Upper lobe of left lung (tissue), 6 donors: ENCODE data around the gene RASGRP4. TPM values are rescaled to one million over a fixed set of nuclear protein-coding genes. Genes with fewer than 3 reads are reported as not detected.

ENCODE experiments used
- ATAC-seq, 2 donors: fragments of 200-7000 bp; cut with Tn5 transposase; one replicate each; pipeline ENCODE4 v1.9.1; 2022; ENCODE audit warnings: mild to moderate bottlenecking in 2 of 2, moderate library complexity in 2 of 2; ENCODE audit not compliant: low FRiP score in 2 of 2
- DNase-seq, 2 donors: peaks; one replicate each; pipeline ENCODE4 v3.0.0-alpha.2; 2019 to 2020
- H3K27ac ChIP-seq, 4 donors: fragments of 200-600 bp; sonication (generic); one replicate each; pipeline ENCODE4 v1.5.1; 2016 to 2019
- H3K27me3 ChIP-seq, 4 donors: fragments of 200-600 bp; sonication (generic); one replicate each; pipeline ENCODE4 v1.5.1; 2017 to 2019
- H3K36me3 ChIP-seq, 4 donors: fragments of 200-600 bp; sonication (generic); one replicate each; pipeline ENCODE4 v1.5.1; 2016 to 2019
- H3K4me1 ChIP-seq, 4 donors: fragments of 200-600 bp; sonication (generic); one replicate each; pipeline ENCODE4 v1.5.1; 2018 to 2019
- H3K4me3 ChIP-seq, 4 donors: fragments of 200-600 bp; sonication (generic); one replicate each; pipeline ENCODE4 v1.5.1; 2017 to 2019; ENCODE audit warnings: mild to moderate bottlenecking in 2 of 4, moderate library complexity in 1 of 4
- H3K9me3 ChIP-seq, 4 donors: fragments of 200-600 bp; sonication (generic); one replicate each; pipeline ENCODE4 v1.5.1; 2018 to 2019
- EP300 ChIP-seq, 4 donors: sonication (generic); formaldehyde crosslinking; IDR thresholded peaks; one replicate each; pipeline ENCODE4 v1.5.1; 2017; ENCODE audit warnings: antibody characterized with exemption in 4 of 4, control low read depth in 2 of 4
- POLR2A ChIP-seq, 4 donors: fragments of 450-650 bp; IDR thresholded peaks; one replicate each; pipeline ENCODE4 v1.5.1; 2016 to 2017; ENCODE audit warnings: antibody characterized with exemption in 4 of 4, mild to moderate bottlenecking in 2 of 4
- POLR2AphosphoS5 ChIP-seq, 2 donors: sonication (generic); formaldehyde crosslinking; IDR thresholded peaks; one replicate each; pipeline ENCODE4 v1.5.1; 2017; ENCODE audit warnings: antibody characterized with exemption in 2 of 2
- WGBS, 2 donors: methylation state at CpG; one replicate each; pipeline ENCODE4 v1.1.5; 2017 to 2018; 5-methylcytosine and 5-hydroxymethylcytosine counted together
- total RNA-seq, 6 donors: library from RNA; depleted of rRNA in 4 of 6; stranded (reverse); fragments of >200 nt in 4 of 6; gene quantifications; one replicate each; pipeline versions ENCODE4 v1.1.0 to v1.2.1, GENCODE V29; 2016 to 2021
- TF ChIP-seq, protein P1 (sequence below), 6 experiments: fragments of 450-650 bp in 4 of 6; fragments of 200-600 bp in 2 of 6; sonication (generic) in 2 of 6; IDR thresholded peaks; one replicate each; pipeline ENCODE4 v1.5.1; 2016 to 2019; ENCODE audit warnings: antibody characterized with exemption in 6 of 6
- donor health status: DM: no; HTN: no; CAD: no; lungs with moderate emphysema.
- donor health status: DM: no; HTN: yes; CAD: no; lungs with severe emphysema.

RASGRP4 gene
- total RNA-seq, 6 donors from 2014 or later = 4.4 to 17.5 (median 12.6) TPM

- WGBS, 2 donors = 61 to 77% methylated on average over 43 to 45 of the region's 45 CpGs
- ATAC-seq (no peak), DNase-seq (peak in 1 of 2 donors; percentile 84)
These were observed 26.7 kb upstream of the RASGRP4 start for GRCh38 chr19:38452430-38453366.

DNA sequence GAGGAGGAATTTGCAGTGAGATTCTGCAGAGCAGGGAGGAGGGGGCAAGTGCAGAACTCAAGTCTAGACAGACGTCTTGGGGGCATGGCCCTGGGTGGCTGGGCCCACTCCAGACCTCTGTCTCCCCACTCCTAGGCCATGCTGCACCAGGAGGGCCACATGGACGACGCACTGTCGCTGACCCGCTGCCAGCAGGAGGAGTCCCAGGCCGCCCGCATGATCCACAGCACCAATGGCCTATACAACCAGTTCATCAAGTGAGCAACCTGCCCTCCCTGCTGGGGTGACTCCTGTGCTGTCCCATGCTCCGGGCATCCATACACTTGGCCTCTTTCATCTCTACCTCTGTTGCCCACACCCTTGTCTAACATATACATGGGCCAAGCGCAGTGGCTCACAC, 25.6 kb upstream of the RASGRP4 start:
- TF ChIP-seq, protein P1, sequence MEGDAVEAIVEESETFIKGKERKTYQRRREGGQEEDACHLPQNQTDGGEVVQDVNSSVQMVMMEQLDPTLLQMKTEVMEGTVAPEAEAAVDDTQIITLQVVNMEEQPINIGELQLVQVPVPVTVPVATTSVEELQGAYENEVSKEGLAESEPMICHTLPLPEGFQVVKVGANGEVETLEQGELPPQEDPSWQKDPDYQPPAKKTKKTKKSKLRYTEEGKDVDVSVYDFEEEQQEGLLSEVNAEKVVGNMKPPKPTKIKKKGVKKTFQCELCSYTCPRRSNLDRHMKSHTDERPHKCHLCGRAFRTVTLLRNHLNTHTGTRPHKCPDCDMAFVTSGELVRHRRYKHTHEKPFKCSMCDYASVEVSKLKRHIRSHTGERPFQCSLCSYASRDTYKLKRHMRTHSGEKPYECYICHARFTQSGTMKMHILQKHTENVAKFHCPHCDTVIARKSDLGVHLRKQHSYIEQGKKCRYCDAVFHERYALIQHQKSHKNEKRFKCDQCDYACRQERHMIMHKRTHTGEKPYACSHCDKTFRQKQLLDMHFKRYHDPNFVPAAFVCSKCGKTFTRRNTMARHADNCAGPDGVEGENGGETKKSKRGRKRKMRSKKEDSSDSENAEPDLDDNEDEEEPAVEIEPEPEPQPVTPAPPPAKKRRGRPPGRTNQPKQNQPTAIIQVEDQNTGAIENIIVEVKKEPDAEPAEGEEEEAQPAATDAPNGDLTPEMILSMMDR (IDR thresholded peaks at IDR 0.05) = no peak
- no peak for TF ChIP-seq POLR2AphosphoS5 (IDR thresholded peaks at IDR 0.05)
- no peak for TF ChIP-seq EP300 (IDR thresholded peaks at IDR 0.05)
- TF ChIP-seq POLR2A (IDR thresholded peaks at IDR 0.05) = no peak
- no peaks in the 10 kb centered on the region for H3K9me3 ChIP-seq
- ATAC-seq (no peak), DNase-seq (no peak)
- WGBS, 2 donors = 86 to 88% methylated on average over 8 to 9 of the region's 9 CpGs
- H3K27ac ChIP-seq = no peak overlapping the region
- H3K4me1 ChIP-seq = no peaks in the 10 kb centered on the region
- no peak overlapping the region for H3K4me3 ChIP-seq
- no peaks in the 10 kb centered on the region for H3K36me3 ChIP-seq
- H3K27me3 ChIP-seq = no peaks in the 10 kb centered on the region

More at GRCh38 chr19:38452430-38453366, 26.7 kb upstream of the RASGRP4 start:
- Histone ChIP-seq H3K4me1 (no peaks in the 10 kb centered on the region), H3K27me3 (no peaks in the 10 kb centered on the region), H3K4me3 (no peak overlapping the region), H3K27ac (no peak overlapping the region), H3K9me3 (no peaks in the 10 kb centered on the region), H3K36me3 (no peaks in the 10 kb centered on the region)
- TF ChIP-seq POLR2AphosphoS5 (IDR thresholded peaks at IDR 0.05) = no peak
- TF ChIP-seq, protein P1 (IDR thresholded peaks at IDR 0.05) = no peak
- TF ChIP-seq EP300 (IDR thresholded peaks at IDR 0.05) = no peak
- TF ChIP-seq POLR2A (IDR thresholded peaks at IDR 0.05) = no peak

- ATAC-seq = no peak
- no peaks in the 10 kb centered on the region for H3K27me3 ChIP-seq
- no peak overlapping the region for H3K4me3 ChIP-seq
- WGBS, 2 donors = 83 to 89% methylated on average over 8 of the region's 8 CpGs
- no peaks in the 10 kb centered on the region for H3K4me1 ChIP-seq
- no peaks in the 10 kb centered on the region for H3K36me3 ChIP-seq
- H3K9me3 ChIP-seq = no peaks in the 10 kb centered on the region
- no peak for DNase-seq
- no peak overlapping the region for H3K27ac ChIP-seq
- TF ChIP-seq EP300 (IDR thresholded peaks at IDR 0.05) (no peak), POLR2AphosphoS5 (IDR thresholded peaks at IDR 0.05) (no peak), POLR2A (IDR thresholded peaks at IDR 0.05) (no peak)
- TF ChIP-seq, protein P1 (IDR thresholded peaks at IDR 0.05) = no peak
These were observed 25.0 kb upstream of the RASGRP4 start for GRCh38 chr19:38451036-38451435.

DNA sequence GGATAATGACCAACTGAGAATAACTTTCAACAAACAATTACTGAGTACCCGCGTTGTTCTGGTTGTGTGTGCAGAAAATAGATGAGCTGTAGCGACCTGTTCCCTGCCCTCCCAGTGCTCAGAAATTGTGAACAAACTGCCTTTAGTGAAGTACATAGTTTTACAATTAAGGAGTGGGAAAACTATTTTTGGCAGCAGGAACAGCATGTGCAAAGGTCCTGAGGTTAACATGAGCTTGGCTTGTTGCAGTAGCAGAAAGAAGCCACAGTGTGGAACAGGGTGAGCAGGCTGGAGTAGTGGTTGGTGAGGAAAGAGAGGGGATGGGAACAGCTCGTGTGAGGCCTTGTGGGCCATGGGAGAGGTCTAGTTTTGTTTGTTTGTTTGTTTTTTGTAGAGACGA, 23.5 kb upstream of the RASGRP4 start:
- 75 to 80% methylated on average over 5 of the region's 5 CpGs for WGBS, 2 donors
- DNase-seq (no peak), ATAC-seq (no peak)
- H3K27ac ChIP-seq = no peak overlapping the region
- H3K36me3 ChIP-seq = no peaks in the 10 kb centered on the region
- H3K27me3 ChIP-seq = no peaks in the 10 kb centered on the region
- no peaks in the 10 kb centered on the region for H3K9me3 ChIP-seq
- no peaks in the 10 kb centered on the region for H3K4me1 ChIP-seq
- H3K4me3 ChIP-seq = no peak overlapping the region
- TF ChIP-seq, protein P1 (IDR thresholded peaks at IDR 0.05) = no peak
- TF ChIP-seq POLR2A (IDR thresholded peaks at IDR 0.05) (no peak), EP300 (IDR thresholded peaks at IDR 0.05) (no peak), POLR2AphosphoS5 (IDR thresholded peaks at IDR 0.05) (no peak)
